CD8-positive, alpha-beta memory T cell (primary cell): ENCODE measurements around the gene FAT4. TPM values are rescaled to one million over a fixed set of nuclear protein-coding genes. Genes with fewer than 3 reads are reported as not detected.
A peak's percentile ranks its signal among the peaks of the same experiment; 100 is the strongest.

Source experiments
- CTCF ChIA-PET: fragments of 350-600 bp; sonication (Branson Sonifier 250); formaldehyde crosslinking; loops from one replicate; lab custom pipeline; 2021; ENCODE audit warnings: antibody characterized with exemption; lab: Charles Lee
- POLR2A ChIA-PET: fragments of 350-600 bp; sonication (Branson Sonifier 250); formaldehyde crosslinking; loops from one replicate; lab custom pipeline; 2021; ENCODE audit warnings: antibody characterized with exemption; lab: Charles Lee
- DNase-seq, 5 donors: peaks; one replicate each; pipeline versions ENCODE4 v3.0.0 to v3.0.0-alpha.2; 2020 to 2022; ENCODE audit warnings: mixed read lengths in 1 of 5
- H3K27ac ChIP-seq: one replicate; pipeline ENCODE4 v1.7.0; 2013; ENCODE audit warnings: low read depth, mild to moderate bottlenecking, low read length, moderate library complexity
- H3K27me3 ChIP-seq: 2 replicates; pipeline ENCODE4 v1.7.0; 2013; ENCODE audit warnings: low read length, mild to moderate bottlenecking; ENCODE audit not compliant: insufficient read depth, poor library complexity, severe bottlenecking
- H3K36me3 ChIP-seq: 2 replicates; pipeline ENCODE4 v1.7.0; 2013; ENCODE audit warnings: mild to moderate bottlenecking, low read length, moderate library complexity; ENCODE audit not compliant: insufficient read depth
- H3K4me1 ChIP-seq: 2 replicates; pipeline ENCODE4 v1.7.0; 2013; ENCODE audit warnings: mild to moderate bottlenecking, low read length, moderate library complexity; ENCODE audit not compliant: insufficient read depth
- H3K4me3 ChIP-seq: 2 replicates; pipeline ENCODE4 v1.7.0; 2013; ENCODE audit warnings: mild to moderate bottlenecking, low read length
- H3K9me3 ChIP-seq: 2 replicates; pipeline ENCODE4 v1.7.0; 2013; ENCODE audit warnings: mild to moderate bottlenecking, low read length
- H3K27ac Mint-ChIP-seq, 8 donors: one replicate each; pipeline ENCODE4 v1.8.0; 2020 to 2021; ENCODE audit warnings: mixed read lengths in 8 of 8, mild to moderate bottlenecking in 6 of 8, inconsistent platforms in 3 of 8, moderate library complexity in 3 of 8
- H3K27me3 Mint-ChIP-seq, 2 donors: one replicate each; pipeline ENCODE4 v1.8.0; 2020 to 2021; ENCODE audit warnings: mixed read lengths in 2 of 2, mild to moderate bottlenecking in 1 of 2, moderate library complexity in 1 of 2
- H3K36me3 Mint-ChIP-seq, 3 donors: one replicate each; pipeline ENCODE4 v1.8.0; 2020 to 2021; ENCODE audit warnings: mixed read lengths in 3 of 3, inconsistent platforms in 1 of 3, mild to moderate bottlenecking in 1 of 3
- H3K4me1 Mint-ChIP-seq, 3 donors: one replicate each; pipeline ENCODE4 v1.8.0; 2020 to 2021; ENCODE audit warnings: mixed read lengths in 3 of 3, inconsistent platforms in 1 of 3, mild to moderate bottlenecking in 1 of 3
- H3K4me3 Mint-ChIP-seq, 7 donors: one replicate each; pipeline ENCODE4 v1.8.0; 2020 to 2021; ENCODE audit warnings: mixed read lengths in 7 of 7, mild to moderate bottlenecking in 6 of 7, moderate library complexity in 4 of 7, inconsistent platforms in 2 of 7
- H3K9me3 Mint-ChIP-seq, 5 donors: one replicate each; pipeline ENCODE4 v1.8.0; 2020 to 2022; ENCODE audit warnings: mixed read lengths in 5 of 5, mild to moderate bottlenecking in 3 of 5, moderate library complexity in 2 of 5, inconsistent platforms in 1 of 5
- polyA plus RNA-seq: library from polyadenylated mRNA; unstranded; fragments of 300-500 nt; fragmentation: Illumina TruSeq; gene quantifications from one replicate; pipeline ENCODE4 v1.2.3, GENCODE V29; 2021
- total RNA-seq, 2 experiments: library from RNA; stranded (reverse); gene quantifications; one replicate each; pipeline ENCODE4 v1.2.3, GENCODE V29; 2021

Gene FAT4
- total and polyA plus RNA-seq, 3 experiments from 2014 or later = 0.02 to 0.04 TPM; not detected in 1

GRCh38 chr4:125346616-125347015 lies 31.9 kb downstream of the FAT4 start:
- Mint-ChIP-seq H3K27me3 (no peaks in the 10 kb centered on the region), H3K36me3 (no peaks in the 10 kb centered on the region), H3K4me3 (no peak overlapping the region), H3K27ac (no peak overlapping the region), H3K4me1 (no peaks in the 10 kb centered on the region), H3K9me3 (peaks cover 0 to 2% (median 0%) of the 10 kb centered on the region in 5 donors)
- POLR2A ChIA-PET = no interaction called here
- Histone ChIP-seq H3K36me3 (no peaks in the 10 kb centered on the region), H3K9me3 (no peaks in the 10 kb centered on the region), H3K4me3 (no peak overlapping the region), H3K4me1 (no peaks in the 10 kb centered on the region), H3K27me3 (no peaks in the 10 kb centered on the region), H3K27ac (no peak overlapping the region)
- CTCF ChIA-PET = no interaction called here
- DNase-seq = no peak

- H3K36me3 Mint-ChIP-seq = no peaks in the 10 kb centered on the region
- ChIA-PET POLR2A (no interaction called here), CTCF (no interaction called here)
- H3K4me3 ChIP-seq = no peak overlapping the region
- no peaks in the 10 kb centered on the region for H3K4me1 Mint-ChIP-seq
- H3K27ac ChIP-seq = no peak overlapping the region
- H3K27me3 ChIP-seq = no peaks in the 10 kb centered on the region
- H3K36me3 ChIP-seq = no peaks in the 10 kb centered on the region
- H3K4me1 ChIP-seq = no peaks in the 10 kb centered on the region
- no peaks in the 10 kb centered on the region for H3K27me3 Mint-ChIP-seq
- no peak overlapping the region for H3K27ac Mint-ChIP-seq
- H3K4me3 Mint-ChIP-seq = no peak overlapping the region
- H3K9me3 Mint-ChIP-seq = peaks cover 0 to 7% (median 0%) of the 10 kb centered on the region in 5 donors
- H3K9me3 ChIP-seq = no peaks in the 10 kb centered on the region
- no peak for DNase-seq
These were observed 35.8 kb downstream of the FAT4 start for GRCh38 chr4:125350470-125351135.

- H3K36me3 Mint-ChIP-seq = no peaks in the 10 kb centered on the region
- DNase-seq = no peak
- Histone ChIP-seq H3K27ac (no peak overlapping the region), H3K27me3 (no peaks in the 10 kb centered on the region), H3K9me3 (no peaks in the 10 kb centered on the region), H3K4me3 (no peak overlapping the region), H3K4me1 (no peaks in the 10 kb centered on the region), H3K36me3 (no peaks in the 10 kb centered on the region)
- no peaks in the 10 kb centered on the region for H3K4me1 Mint-ChIP-seq
- no peaks in the 10 kb centered on the region for H3K27me3 Mint-ChIP-seq
- POLR2A ChIA-PET = no interaction called here
- CTCF ChIA-PET = no interaction called here
- H3K9me3 Mint-ChIP-seq = peaks cover 0 to 7% (median 2%) of the 10 kb centered on the region in 5 donors
- H3K4me3 Mint-ChIP-seq = no peak overlapping the region
- no peak overlapping the region for H3K27ac Mint-ChIP-seq
These were observed 37.8 kb downstream of the FAT4 start for GRCh38 chr4:125352521-125352920.

- H3K36me3 ChIP-seq = no peaks in the 10 kb centered on the region
- no peaks in the 10 kb centered on the region for H3K4me1 ChIP-seq
- no peak overlapping the region for H3K4me3 Mint-ChIP-seq
- ChIA-PET POLR2A (no interaction called here), CTCF (no interaction called here)
- no peaks in the 10 kb centered on the region for H3K9me3 ChIP-seq
- no peaks in the 10 kb centered on the region for H3K27me3 Mint-ChIP-seq
- no peak overlapping the region for H3K27ac ChIP-seq
- no peaks in the 10 kb centered on the region for H3K36me3 Mint-ChIP-seq
- H3K9me3 Mint-ChIP-seq = peaks cover 0 to 7% (median 2%) of the 10 kb centered on the region in 5 donors
- H3K4me3 ChIP-seq = no peak overlapping the region
- no peaks in the 10 kb centered on the region for H3K27me3 ChIP-seq
- no peak for DNase-seq
- H3K4me1 Mint-ChIP-seq = no peaks in the 10 kb centered on the region
- no peak overlapping the region for H3K27ac Mint-ChIP-seq
These were observed 38.4 kb downstream of the FAT4 start for GRCh38 chr4:125353131-125353530.

- Mint-ChIP-seq H3K27ac (no peak overlapping the region), H3K9me3 (peaks cover 0 to 15% (median 2%) of the 10 kb centered on the region in 5 donors)
- CTCF ChIA-PET = no interaction called here
These were observed 41.0 kb downstream of the FAT4 start for GRCh38 chr4:125355791-125356190.

GRCh38 chr4:125357675-125358074 lies 42.9 kb downstream of the FAT4 start:
- no peaks in the 10 kb centered on the region for H3K9me3 ChIP-seq
- no peak for DNase-seq
- no peaks in the 10 kb centered on the region for H3K36me3 ChIP-seq
- Mint-ChIP-seq H3K27me3 (no peaks in the 10 kb centered on the region), H3K9me3 (peaks cover 0 to 26% (median 2%) of the 10 kb centered on the region in 5 donors), H3K27ac (no peak overlapping the region), H3K4me3 (no peak overlapping the region), H3K36me3 (no peaks in the 10 kb centered on the region), H3K4me1 (no peaks in the 10 kb centered on the region)
- no peak overlapping the region for H3K4me3 ChIP-seq
- no peaks in the 10 kb centered on the region for H3K4me1 ChIP-seq
- H3K27me3 ChIP-seq = no peaks in the 10 kb centered on the region
- ChIA-PET POLR2A (no interaction called here), CTCF (no interaction called here)
- no peak overlapping the region for H3K27ac ChIP-seq

More at GRCh38 chr4:125355791-125356190, 41.0 kb downstream of the FAT4 start:
- no peak overlapping the region for H3K4me3 Mint-ChIP-seq
- no peak overlapping the region for H3K27ac ChIP-seq
- H3K27me3 Mint-ChIP-seq = no peaks in the 10 kb centered on the region
- no peaks in the 10 kb centered on the region for H3K36me3 Mint-ChIP-seq
- POLR2A ChIA-PET = no interaction called here
- no peaks in the 10 kb centered on the region for H3K4me1 ChIP-seq
- H3K4me3 ChIP-seq = no peak overlapping the region
- no peaks in the 10 kb centered on the region for H3K27me3 ChIP-seq
- DNase-seq = no peak
- no peaks in the 10 kb centered on the region for H3K36me3 ChIP-seq
- H3K4me1 Mint-ChIP-seq = no peaks in the 10 kb centered on the region
- no peaks in the 10 kb centered on the region for H3K9me3 ChIP-seq

GRCh38 chr4:125358453-125358852 lies 43.7 kb downstream of the FAT4 start:
- CTCF ChIA-PET = no interaction called here
- Mint-ChIP-seq H3K36me3 (no peaks in the 10 kb centered on the region), H3K9me3 (peaks cover 0 to 26% (median 2%) of the 10 kb centered on the region in 5 donors)

GRCh38 chr4:125359363-125359762 lies 44.6 kb downstream of the FAT4 start:
- H3K27me3 Mint-ChIP-seq = no peaks in the 10 kb centered on the region
- Histone ChIP-seq H3K36me3 (no peaks in the 10 kb centered on the region), H3K4me1 (no peaks in the 10 kb centered on the region), H3K27ac (no peak overlapping the region), H3K4me3 (no peak overlapping the region), H3K9me3 (no peaks in the 10 kb centered on the region), H3K27me3 (no peaks in the 10 kb centered on the region)
- no peak overlapping the region for H3K4me3 Mint-ChIP-seq
- no peak overlapping the region for H3K27ac Mint-ChIP-seq
- DNase-seq = no peak
- no peaks in the 10 kb centered on the region for H3K36me3 Mint-ChIP-seq
- POLR2A ChIA-PET = no interaction called here
- H3K4me1 Mint-ChIP-seq = no peaks in the 10 kb centered on the region
- CTCF ChIA-PET = no interaction called here
- H3K9me3 Mint-ChIP-seq = peaks cover 0 to 29% (median 2%) of the 10 kb centered on the region in 5 donors

More at GRCh38 chr4:125358453-125358852, 43.7 kb downstream of the FAT4 start:
- Mint-ChIP-seq H3K4me1 (no peaks in the 10 kb centered on the region), H3K27ac (peak overlapping the region in 1 of 8 donors; percentile 4), H3K27me3 (no peaks in the 10 kb centered on the region), H3K4me3 (no peak overlapping the region)
- no peaks in the 10 kb centered on the region for H3K27me3 ChIP-seq
- no peak overlapping the region for H3K27ac ChIP-seq
- no peaks in the 10 kb centered on the region for H3K9me3 ChIP-seq
- no peak for DNase-seq
- H3K4me3 ChIP-seq = no peak overlapping the region
- POLR2A ChIA-PET = no interaction called here
- no peaks in the 10 kb centered on the region for H3K36me3 ChIP-seq
- no peaks in the 10 kb centered on the region for H3K4me1 ChIP-seq
